HG02610 (cell line): ENCODE results near the gene FLRT2.

Source experiments
- ATAC-seq: cut with Tn5 transposase; IDR thresholded peaks from one replicate; pipeline ENCODE4 v1.9.1; 2021; ENCODE audit warnings: mild to moderate bottlenecking, moderate library complexity; ENCODE audit not compliant: unreplicated experiment

Gene FLRT2

GRCh38 chr14:85530626-85531025 lies 682 bp downstream of the FLRT2 start:
- no peak for ATAC-seq

GRCh38 chr14:85531141-85531586 lies 1.2 kb downstream of the FLRT2 start:
- ATAC-seq: no peak

GRCh38 chr14:85531587-85532373 lies 1.8 kb downstream of the FLRT2 start:
- no peak for ATAC-seq

GRCh38 chr14:85532374-85533022 lies 2.6 kb downstream of the FLRT2 start:
- ATAC-seq: no peak

GRCh38 chr14:85533023-85533860 lies 3.3 kb downstream of the FLRT2 start:
- no peak for ATAC-seq

GRCh38 chr14:85533861-85534291 lies 3.9 kb downstream of the FLRT2 start:
- no peak for ATAC-seq

- no peak for ATAC-seq
These were observed 4.7 kb downstream of the FLRT2 start for GRCh38 chr14:85534458-85535293.

GRCh38 chr14:85535321-85535720 lies 5.4 kb downstream of the FLRT2 start:
- no peak for ATAC-seq

- no peak for ATAC-seq
These were observed 6.3 kb downstream of the FLRT2 start for GRCh38 chr14:85535991-85536832.

GRCh38 chr14:85536833-85537190 lies 6.9 kb downstream of the FLRT2 start:
- no peak for ATAC-seq

GRCh38 chr14:85537526-85537925 lies 7.6 kb downstream of the FLRT2 start:
- no peak for ATAC-seq

- ATAC-seq: no peak
These were observed 8.7 kb downstream of the FLRT2 start for GRCh38 chr14:85538636-85539035.

GRCh38 chr14:85539510-85539909 lies 9.6 kb downstream of the FLRT2 start:
- ATAC-seq: no peak

GRCh38 chr14:85542623-85543022 lies 12.7 kb downstream of the FLRT2 start:
- no peak for ATAC-seq

GRCh38 chr14:85545738-85546137 lies 15.8 kb downstream of the FLRT2 start:
- no peak for ATAC-seq

GRCh38 chr14:85546390-85546789 lies 16.4 kb downstream of the FLRT2 start:
- ATAC-seq: no peak

GRCh38 chr14:85549697-85550096 lies 19.8 kb downstream of the FLRT2 start:
- ATAC-seq: no peak

- ATAC-seq: no peak
These were observed 24.2 kb downstream of the FLRT2 start for GRCh38 chr14:85554106-85554505.

- no peak for ATAC-seq
These were observed 26.3 kb downstream of the FLRT2 start for GRCh38 chr14:85556267-85556666.

- no peak for ATAC-seq
These were observed 28.6 kb downstream of the FLRT2 start for GRCh38 chr14:85558505-85558904.
